Vagina (tissue), 2 donors: ENCODE results near the gene ATG14. TPM values are rescaled to one million over a fixed set of nuclear protein-coding genes. Genes with fewer than 3 reads are reported as not detected.
A peak's percentile ranks its signal among the peaks of the same experiment; 100 is the strongest.

Experiments
- DNase-seq, 2 donors: peaks; one replicate each; pipeline ENCODE4 v3.0.0-alpha.2; 2017; ENCODE audit errors: extremely low spot score in 2 of 2
- H3K27ac ChIP-seq: fragments of 200-600 bp; sonication (generic); one replicate; pipeline ENCODE4 v1.5.1; 2019
- H3K27me3 ChIP-seq: fragments of 200-600 bp; sonication (generic); one replicate; pipeline ENCODE4 v1.5.1; 2019
- H3K36me3 ChIP-seq, 2 donors: fragments of 200-600 bp; sonication (generic); one replicate each; pipeline ENCODE4 v1.5.1; 2017 to 2019
- H3K4me1 ChIP-seq: fragments of 200-600 bp; sonication (generic); one replicate; pipeline ENCODE4 v1.5.1; 2019
- H3K4me3 ChIP-seq, 2 donors: fragments of 200-600 bp; sonication (generic); 1 replicate in 1 of 2; 2 replicates in 1 of 2; pipeline ENCODE4 v1.5.1; 2016 to 2019
- H3K9me3 ChIP-seq: fragments of 200-600 bp; sonication (generic); one replicate; pipeline ENCODE4 v1.5.1; 2019
- POLR2A ChIP-seq, 2 donors: fragments of 450-650 bp; IDR thresholded peaks; one replicate each; pipeline ENCODE4 v1.6.1; 2017; ENCODE audit warnings: antibody characterized with exemption in 2 of 2, mild to moderate bottlenecking in 2 of 2, moderate library complexity in 2 of 2
- POLR2AphosphoS5 ChIP-seq, 2 donors: sonication (generic); formaldehyde crosslinking; IDR thresholded peaks; one replicate each; pipeline ENCODE4 v1.9.0; 2017; ENCODE audit warnings: antibody characterized with exemption in 2 of 2, mild to moderate bottlenecking in 2 of 2, low read depth in 1 of 2; ENCODE audit not compliant: insufficient read depth in 1 of 2
- intact Hi-C: fragments of 100-400 bp; cut with DNase I; formaldehyde crosslinking; loops from one replicate; pipeline ENCODE4 v1.15.1; 2023
- total RNA-seq: library from RNA; depleted of rRNA; stranded (reverse); fragments of >200 nt; gene quantifications from one replicate; pipeline ENCODE4 v1.2.3, GENCODE V29; 2016
- TF ChIP-seq, protein P1 (sequence below), 3 experiments: fragments of 450-650 bp in 2 of 3; fragments of 200-600 bp in 1 of 3; sonication (generic) in 1 of 3; IDR thresholded peaks; one replicate each; pipeline ENCODE4 v1.5.1; 2017 to 2019; ENCODE audit warnings: antibody characterized with exemption in 3 of 3, mild to moderate bottlenecking in 2 of 3, moderate library complexity in 2 of 3

The ATG14 gene
- total RNA-seq, 1 donor from 2014 or later: 11.5 TPM

DNA sequence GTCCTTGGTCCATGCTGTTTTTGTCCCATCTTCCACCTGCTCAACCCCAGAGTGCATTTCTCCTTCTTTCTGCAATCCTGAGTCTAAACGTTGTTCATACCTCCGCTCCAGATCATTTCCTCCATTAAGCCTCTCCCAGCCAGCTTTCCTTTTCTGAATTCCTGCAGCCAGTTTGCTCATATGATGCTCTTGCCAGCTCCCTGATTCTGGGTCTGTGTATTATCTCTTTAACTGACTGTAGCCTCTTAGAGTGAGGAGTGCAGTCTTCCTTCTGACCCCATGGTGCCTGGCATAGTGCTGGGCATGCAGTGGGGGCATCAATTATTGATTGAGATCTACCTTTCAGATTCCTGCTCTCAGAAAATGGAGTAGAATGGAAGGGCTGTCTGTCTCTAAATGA, 40.3 kb upstream of the ATG14 start:
- intact Hi-C loops: no loop called here
- H3K36me3 ChIP-seq: no peaks in the 10 kb centered on the region
- TF ChIP-seq POLR2A (IDR thresholded peaks at IDR 0.05) (no peak), POLR2AphosphoS5 (IDR thresholded peaks at IDR 0.05; ENCODE audit: insufficient read depth in 1 of 2, low read depth in 1 of 2) (no peak)
- TF ChIP-seq, protein P1, sequence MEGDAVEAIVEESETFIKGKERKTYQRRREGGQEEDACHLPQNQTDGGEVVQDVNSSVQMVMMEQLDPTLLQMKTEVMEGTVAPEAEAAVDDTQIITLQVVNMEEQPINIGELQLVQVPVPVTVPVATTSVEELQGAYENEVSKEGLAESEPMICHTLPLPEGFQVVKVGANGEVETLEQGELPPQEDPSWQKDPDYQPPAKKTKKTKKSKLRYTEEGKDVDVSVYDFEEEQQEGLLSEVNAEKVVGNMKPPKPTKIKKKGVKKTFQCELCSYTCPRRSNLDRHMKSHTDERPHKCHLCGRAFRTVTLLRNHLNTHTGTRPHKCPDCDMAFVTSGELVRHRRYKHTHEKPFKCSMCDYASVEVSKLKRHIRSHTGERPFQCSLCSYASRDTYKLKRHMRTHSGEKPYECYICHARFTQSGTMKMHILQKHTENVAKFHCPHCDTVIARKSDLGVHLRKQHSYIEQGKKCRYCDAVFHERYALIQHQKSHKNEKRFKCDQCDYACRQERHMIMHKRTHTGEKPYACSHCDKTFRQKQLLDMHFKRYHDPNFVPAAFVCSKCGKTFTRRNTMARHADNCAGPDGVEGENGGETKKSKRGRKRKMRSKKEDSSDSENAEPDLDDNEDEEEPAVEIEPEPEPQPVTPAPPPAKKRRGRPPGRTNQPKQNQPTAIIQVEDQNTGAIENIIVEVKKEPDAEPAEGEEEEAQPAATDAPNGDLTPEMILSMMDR (IDR thresholded peaks at IDR 0.05): no peak
- DNase-seq: peak in 1 of 2 donors; percentile 18
- H3K4me1 ChIP-seq: peaks cover 34% of the 10 kb centered on the region
- H3K27me3 ChIP-seq: no peaks in the 10 kb centered on the region
- no peak overlapping the region for H3K27ac ChIP-seq
- no peak overlapping the region for H3K4me3 ChIP-seq
- no peaks in the 10 kb centered on the region for H3K9me3 ChIP-seq

DNA sequence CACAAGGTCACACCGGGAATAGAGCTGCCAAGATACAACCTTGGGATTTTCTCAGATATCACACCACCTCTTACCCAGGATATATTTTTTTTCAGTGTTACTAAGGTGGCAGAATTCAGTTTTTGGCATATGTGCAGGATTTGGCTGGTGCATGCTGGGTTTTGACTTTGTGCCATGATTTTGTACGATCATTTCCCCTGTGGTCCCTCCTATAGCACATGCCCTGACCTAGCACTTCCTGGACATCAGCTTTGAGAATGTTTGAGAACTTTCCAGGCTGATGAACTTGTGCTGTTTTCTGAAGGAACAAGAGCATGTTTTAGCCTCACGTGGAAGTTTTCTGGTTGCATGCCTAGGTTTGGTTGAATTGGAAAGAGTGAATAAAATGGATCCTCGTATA, 39.8 kb upstream of the ATG14 start:
- Histone ChIP-seq H3K27ac (no peak overlapping the region), H3K27me3 (no peaks in the 10 kb centered on the region), H3K36me3 (no peaks in the 10 kb centered on the region), H3K4me1 (peaks cover 39% of the 10 kb centered on the region), H3K4me3 (no peak overlapping the region), H3K9me3 (no peaks in the 10 kb centered on the region)
- DNase-seq: peak in 1 of 2 donors; percentile 37
- TF ChIP-seq, protein P1 (IDR thresholded peaks at IDR 0.05): no peak
- TF ChIP-seq POLR2A (IDR thresholded peaks at IDR 0.05) (no peak), POLR2AphosphoS5 (IDR thresholded peaks at IDR 0.05; ENCODE audit: insufficient read depth in 1 of 2, low read depth in 1 of 2) (no peak)
- intact Hi-C loops: no loop called here

DNA sequence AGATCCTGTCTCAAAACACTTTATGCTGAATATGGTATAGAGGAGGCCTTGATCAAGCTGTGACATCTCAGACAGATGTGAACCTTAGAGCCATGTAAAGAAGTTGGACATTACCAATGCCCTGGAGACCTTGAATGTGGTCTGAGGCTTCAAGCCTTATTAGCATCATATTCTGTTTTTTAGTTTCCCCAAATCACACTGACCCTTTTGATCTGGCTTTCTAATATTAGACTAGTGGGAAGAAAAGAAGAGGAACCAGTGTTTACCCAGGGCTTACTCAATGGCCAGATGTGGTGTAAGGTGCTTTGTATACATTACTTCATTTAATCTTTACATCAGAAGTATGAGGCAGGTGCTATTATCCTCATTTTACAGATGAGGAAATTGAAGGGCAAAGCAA, 39.4 kb upstream of the ATG14 start:
- Histone ChIP-seq H3K4me1 (peaks cover 41% of the 10 kb centered on the region), H3K27me3 (no peaks in the 10 kb centered on the region), H3K36me3 (no peaks in the 10 kb centered on the region), H3K4me3 (no peak overlapping the region), H3K9me3 (no peaks in the 10 kb centered on the region), H3K27ac (no peak overlapping the region)
- intact Hi-C loops: no loop called here
- TF ChIP-seq POLR2A (IDR thresholded peaks at IDR 0.05) (no peak), POLR2AphosphoS5 (IDR thresholded peaks at IDR 0.05; ENCODE audit: insufficient read depth in 1 of 2, low read depth in 1 of 2) (no peak)
- TF ChIP-seq, protein P1 (IDR thresholded peaks at IDR 0.05): no peak
- peak in 1 of 2 donors; percentile 3 for DNase-seq

DNA sequence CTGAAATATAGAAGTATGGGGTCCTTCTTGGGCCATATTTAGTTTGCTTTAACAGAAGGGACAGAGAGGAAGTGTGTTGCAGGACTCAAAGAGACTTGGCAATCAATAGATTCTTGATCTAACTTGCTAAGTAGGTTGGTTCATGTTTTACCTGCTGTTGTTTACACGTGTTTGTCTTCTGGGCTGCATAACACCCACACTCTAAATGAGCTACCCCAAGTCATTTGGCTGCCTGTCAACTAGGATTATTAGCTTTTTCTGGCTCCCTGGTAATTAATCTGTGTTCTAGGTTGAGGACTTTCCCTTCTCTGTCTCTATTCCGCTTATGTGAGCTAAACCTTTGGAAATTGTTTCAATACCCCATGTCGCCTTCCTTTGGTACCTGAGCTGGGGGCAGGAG, 38.9 kb upstream of the ATG14 start:
- Histone ChIP-seq H3K27me3 (no peaks in the 10 kb centered on the region), H3K4me3 (no peak overlapping the region), H3K4me1 (peaks cover 41% of the 10 kb centered on the region), H3K27ac (no peak overlapping the region), H3K36me3 (no peaks in the 10 kb centered on the region), H3K9me3 (no peaks in the 10 kb centered on the region)
- DNase-seq: peak in 1 of 2 donors; percentile 34
- TF ChIP-seq POLR2A (IDR thresholded peaks at IDR 0.05): no peak
- TF ChIP-seq, protein P1 (IDR thresholded peaks at IDR 0.05): no peak
- TF ChIP-seq POLR2AphosphoS5 (IDR thresholded peaks at IDR 0.05; ENCODE audit: insufficient read depth in 1 of 2, low read depth in 1 of 2): no peak
- intact Hi-C loops: no loop called here

DNA sequence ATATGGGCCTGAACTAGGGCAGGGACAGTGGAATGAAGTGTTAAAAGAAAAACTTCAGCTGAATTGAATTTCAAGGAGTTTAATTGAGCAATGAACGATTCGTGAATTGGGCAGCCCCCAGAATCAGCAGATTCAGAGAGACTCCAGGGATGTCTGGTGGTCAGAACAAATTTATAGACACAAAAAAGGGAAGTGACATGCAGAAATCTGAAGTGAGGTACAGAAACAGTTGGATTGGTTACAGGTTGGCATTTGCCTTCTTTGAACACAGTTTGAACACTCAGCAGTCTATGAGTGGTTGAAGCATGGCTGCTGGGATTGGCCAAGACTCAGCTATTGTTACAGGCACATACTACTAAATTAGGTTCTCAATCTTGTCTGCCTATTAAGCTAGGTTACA, 38.5 kb upstream of the ATG14 start:
- no peaks in the 10 kb centered on the region for H3K27me3 ChIP-seq
- H3K27ac ChIP-seq: no peak overlapping the region
- H3K36me3 ChIP-seq: no peaks in the 10 kb centered on the region
- H3K4me1 ChIP-seq: peaks cover 40% of the 10 kb centered on the region
- intact Hi-C loops: no loop called here
- TF ChIP-seq, protein P1 (IDR thresholded peaks at IDR 0.05): no peak
- TF ChIP-seq POLR2A (IDR thresholded peaks at IDR 0.05): no peak
- TF ChIP-seq POLR2AphosphoS5 (IDR thresholded peaks at IDR 0.05; ENCODE audit: insufficient read depth in 1 of 2, low read depth in 1 of 2): no peak
- DNase-seq: no peak
- no peaks in the 10 kb centered on the region for H3K9me3 ChIP-seq
- H3K4me3 ChIP-seq: no peak overlapping the region
